K562 (cell line): ENCODE measurements around the gene HUNK. TPM values are rescaled to one million over a fixed set of nuclear protein-coding genes. Genes with fewer than 3 reads are reported as not detected.

Experiments used
- ATAC-seq: fragments of 200-7000 bp; cut with Tn5 transposase; 3 replicates; pipeline ENCODE4 v1.9.1; 2020; ENCODE audit warnings: moderate library complexity
- BruUV-seq: library from RNA; stranded (reverse); fragments of 400-500 nt; replicated peaks from 2 replicates; lab custom pipeline; 2021; lab: Mats Ljungman, UMichigan
- CTCF ChIA-PET: fragments of 300-600 bp; formaldehyde crosslinking; extraction: SDS; loops from one replicate; lab custom pipeline; 2021; ENCODE audit warnings: low intra/inter-chr PET ratio; lab: Yijun Ruan, JAX
- POLR2A ChIA-PET: fragments of 300-600, 350-650 bp; sonication (Branson Sonifier 250); formaldehyde crosslinking; extraction: SDS; loops from one replicate; lab custom pipeline; 2021; ENCODE audit warnings: antibody characterized with exemption, inconsistent platforms; lab: Yijun Ruan, JAX
- DNase-seq, 4 experiments: peaks; one replicate each; pipeline versions ENCODE4 v3.0.0 to v3.0.0-alpha.2; 2011 to 2018; ENCODE audit warnings: low spot score in 3 of 4, mixed read lengths in 3 of 4; ENCODE audit errors: extremely low read depth in 1 of 4
- FAIRE-seq: peaks from 2 replicates; lab custom pipeline; 2011; peaks lifted over from hg19 to GRCh38; lab: Jason Lieb, UNC
- H2AFZ ChIP-seq: 2 replicates; pipeline ENCODE4 v1.6.0; 2011; ENCODE audit warnings: low read depth, low read length, control low read depth, inconsistent platforms
- H3K27ac ChIP-seq: fragments of 200-600 bp; 3 replicates; pipeline ENCODE4 v1.8.0; 2011; ENCODE audit warnings: low read depth, mild to moderate bottlenecking, control low read depth, inconsistent platforms, low read length, moderate library complexity, mixed read lengths; ENCODE audit errors: extremely low read depth
- H3K27me3 ChIP-seq, 2 experiments: fragments of 300-600 bp in 1 of 2; 2 replicates in 1 of 2; 3 replicates in 1 of 2; pipeline versions ENCODE4 v1.6.0 to v1.8.0; 2011; ENCODE audit warnings: inconsistent platforms in 2 of 2, low read length in 2 of 2, mild to moderate bottlenecking in 1 of 2, mixed read lengths in 1 of 2, moderate library complexity in 1 of 2; ENCODE audit not compliant: control insufficient read depth in 2 of 2, insufficient read depth in 2 of 2
- H3K36me3 ChIP-seq: fragments of 300-600 bp; 3 replicates; pipeline ENCODE4 v1.8.0; 2011; ENCODE audit warnings: mild to moderate bottlenecking, low read length, inconsistent platforms; ENCODE audit not compliant: control insufficient read depth, insufficient read depth
- H3K4me1 ChIP-seq, 2 experiments: fragments of 200-600 bp in 1 of 2; replicated peaks in 1 of 2; 2 replicates in 1 of 2; 3 replicates in 1 of 2; pipeline versions ENCODE4 v1.5.1 to v1.8.0; 2011; ENCODE audit warnings: inconsistent platforms in 2 of 2, low read length in 2 of 2, mild to moderate bottlenecking in 1 of 2, mixed read lengths in 1 of 2, moderate library complexity in 1 of 2; ENCODE audit not compliant: control insufficient read depth in 2 of 2, insufficient read depth in 2 of 2
- H3K4me2 ChIP-seq: 2 replicates; pipeline ENCODE4 v1.6.1; 2011; ENCODE audit warnings: low read length, control low read depth, inconsistent platforms, mixed read lengths; ENCODE audit not compliant: insufficient read depth
- H3K4me3 ChIP-seq: fragments of 200-600 bp; sonication (generic), shearing (Covaris generic); 2 replicates; pipeline ENCODE4 v1.5.1; 2016; ENCODE audit warnings: control low read depth, inconsistent platforms
- H3K79me2 ChIP-seq: fragments of 200-600 bp; 3 replicates; pipeline ENCODE4 v1.8.0; 2011; ENCODE audit warnings: low read length, inconsistent platforms; ENCODE audit not compliant: control insufficient read depth, insufficient read depth
- H3K9ac ChIP-seq, 2 experiments: 2 replicates each; pipeline versions ENCODE4 v1.6.0 to v1.6.1; 2011; ENCODE audit warnings: low read depth in 2 of 2, low read length in 2 of 2, control low read depth in 1 of 2, inconsistent platforms in 1 of 2, mild to moderate bottlenecking in 1 of 2, mixed read lengths in 1 of 2; ENCODE audit not compliant: insufficient read depth in 1 of 2
- H3K9me1 ChIP-seq: one replicate; pipeline ENCODE4 v1.6.0; 2011; ENCODE audit warnings: inconsistent platforms, mild to moderate bottlenecking, low read length, moderate library complexity; ENCODE audit not compliant: control insufficient read depth, insufficient read depth
- H3K9me3 ChIP-seq: replicated peaks from 2 replicates; pipeline ENCODE4 v1.5.1; 2011; ENCODE audit warnings: low read depth, low read length, inconsistent platforms; ENCODE audit not compliant: control insufficient read depth, insufficient read depth
- H4K20me1 ChIP-seq: replicated peaks from 2 replicates; pipeline ENCODE4 v1.6.1; 2011; ENCODE audit warnings: low read length, inconsistent platforms, mixed read lengths; ENCODE audit not compliant: control insufficient read depth, insufficient read depth
- ASH1L ChIP-seq: fragments of 450-650 bp; IDR thresholded peaks from 2 replicates; pipeline ENCODE4 v1.6.1; 2018; ENCODE audit warnings: borderline replicate concordance, mild to moderate bottlenecking, low read depth; ENCODE audit not compliant: partially characterized antibody
- CHD2 ChIP-seq: IDR thresholded peaks from 2 replicates; pipeline ENCODE4 v1.6.1; 2011; ENCODE audit warnings: low read depth, low read length
- CHD4 ChIP-seq: fragments of 200-600 bp; sonication (generic); IDR thresholded peaks from 3 replicates; pipeline ENCODE4 v1.6.1; 2012; ENCODE audit warnings: low read depth, mild to moderate bottlenecking, mixed read lengths, low read length, inconsistent platforms; ENCODE audit not compliant: insufficient read depth, insufficient replicate concordance, poor library complexity, severe bottlenecking
- FOXK1 ChIP-seq: sonication (generic); formaldehyde crosslinking; IDR thresholded peaks from 2 replicates; pipeline ENCODE4 v1.8.0; 2022; ENCODE audit warnings: missing genetic modification reagents, mild to moderate bottlenecking, borderline replicate concordance
- JUN ChIP-seq, 2 experiments: sonication (generic) in 1 of 2; formaldehyde crosslinking in 1 of 2; IDR thresholded peaks; 2 replicates each; pipeline versions ENCODE4 v1.6.1 to v1.8.0; 2012 to 2022; ENCODE audit warnings: borderline replicate concordance in 2 of 2, mild to moderate bottlenecking in 2 of 2, improper control_type of control experiment in 1 of 2, low read depth in 1 of 2, low read length in 1 of 2, missing genetic modification reagents in 1 of 2
- NCOA2 ChIP-seq, 2 experiments: fragments of 450-650 bp; IDR thresholded peaks; 2 replicates each; pipeline ENCODE4 v1.6.1; 2018; ENCODE audit warnings: mild to moderate bottlenecking in 2 of 2, moderate library complexity in 1 of 2; ENCODE audit not compliant: partially characterized antibody in 2 of 2
- NFATC3 ChIP-seq: fragments of 450-650 bp; IDR thresholded peaks from 2 replicates; pipeline ENCODE4 v1.6.1; 2017; ENCODE audit warnings: mild to moderate bottlenecking
- PTTG1 ChIP-seq: fragments of 450-650 bp; IDR thresholded peaks from 2 replicates; pipeline ENCODE4 v1.6.1; 2016; ENCODE audit warnings: low read depth, mild to moderate bottlenecking, missing genetic modification characterization, missing compliant biosample characterization
- SMAD1 ChIP-seq: fragments of 150-350 bp; IDR thresholded peaks from 2 replicates; pipeline ENCODE4 v1.6.1; 2014; ENCODE audit warnings: low read length, low read depth; ENCODE audit not compliant: partially characterized antibody
- SRSF3 ChIP-seq: fragments of 200-400 bp; formaldehyde crosslinking; IDR thresholded peaks from 2 replicates; pipeline ENCODE4 v1.6.1; 2016; ENCODE audit warnings: mild to moderate bottlenecking, low read length, moderate library complexity; ENCODE audit not compliant: insufficient read depth
- ZNF121 ChIP-seq: sonication (generic); formaldehyde crosslinking; conservative IDR thresholded peaks from 2 replicates; pipeline ENCODE4 v1.8.0; 2022; ENCODE audit warnings: missing genetic modification reagents
- ZNF184 ChIP-seq: sonication (generic); formaldehyde crosslinking; IDR thresholded peaks from 2 replicates; pipeline ENCODE4 v1.5.0; 2020; ENCODE audit warnings: missing genetic modification reagents
- WGBS: fragments of 100-300 bp; shearing (Covaris generic); methylation state at CpG from one replicate; pipeline ENCODE4 v1.1.6; 2016; ENCODE audit warnings: low coverage, mixed read lengths; ENCODE audit not compliant: insufficient coverage; ENCODE audit errors: missing lambda C conversion rate; 5-methylcytosine and 5-hydroxymethylcytosine counted together
- in situ Hi-C: fragments of 300-500 bp; cut with MboI; formaldehyde crosslinking; loops from 4 replicates; pipeline ENCODE4 v1.15.0; 2018; ENCODE audit warnings: inconsistent platforms, mixed read lengths
- intact Hi-C: fragments of 100-400 bp; cut with micrococcal nuclease; formaldehyde crosslinking; loops from 2 replicates; pipeline ENCODE4 v1.14.2; 2022
- polyA plus RNA-seq, 8 experiments: library from polyadenylated mRNA; depleted of rRNA in 4 of 8; stranded (reverse) in 5 of 8; unstranded in 3 of 8; fragments of >200 nt; fragmentation: Nextera tagmentation in 2 of 8; fragmentation: Illumina TruSeq in 1 of 8; extraction: Ambion mirVana in 2 of 8; extraction: Trizol in 1 of 8; gene quantifications; 2 replicates each; pipeline versions ENCODE4 v1.2.1 to v1.2.3, GENCODE V29; 2011 to 2014; ENCODE audit warnings: inconsistent platforms in 1 of 8, missing spikeins in 1 of 8
- total RNA-seq, 7 experiments: library from RNA; depleted of rRNA in 6 of 7; stranded (reverse); fragments of >200 nt in 6 of 7; fragmentation: Illumina TruSeq in 2 of 7; extraction: Trizol in 2 of 7; gene quantifications; 2 replicates each; pipeline versions ENCODE4 v1.2.1 to v1.2.3, GENCODE V29; 2011 to 2021; ENCODE audit warnings: low replicate concordance in 1 of 7
- TF ChIP-seq, protein P1 (sequence below): fragments of 250-450 bp; sonication (Bioruptor Pico); IDR thresholded peaks from 2 replicates; pipeline ENCODE4 v1.9.0; 2021; ENCODE audit warnings: mild to moderate bottlenecking
- TF ChIP-seq, protein P2 (sequence below): fragments of 450-650 bp; formaldehyde crosslinking; IDR thresholded peaks from 2 replicates; pipeline ENCODE4 v1.4.0; 2020; ENCODE audit warnings: mild to moderate bottlenecking, moderate library complexity
- TF ChIP-seq, protein P3 (sequence below): fragments of 450-650 bp; formaldehyde crosslinking; conservative IDR thresholded peaks from 2 replicates; pipeline ENCODE4 v1.4.0; 2022; ENCODE audit warnings: mild to moderate bottlenecking, missing genetic modification characterization

The HUNK gene
- total and polyA plus RNA-seq, 9 of the 15 experiments (the other 6 are each of a cell fraction or from before 2014, with no cell fraction given) = not detected

DNA sequence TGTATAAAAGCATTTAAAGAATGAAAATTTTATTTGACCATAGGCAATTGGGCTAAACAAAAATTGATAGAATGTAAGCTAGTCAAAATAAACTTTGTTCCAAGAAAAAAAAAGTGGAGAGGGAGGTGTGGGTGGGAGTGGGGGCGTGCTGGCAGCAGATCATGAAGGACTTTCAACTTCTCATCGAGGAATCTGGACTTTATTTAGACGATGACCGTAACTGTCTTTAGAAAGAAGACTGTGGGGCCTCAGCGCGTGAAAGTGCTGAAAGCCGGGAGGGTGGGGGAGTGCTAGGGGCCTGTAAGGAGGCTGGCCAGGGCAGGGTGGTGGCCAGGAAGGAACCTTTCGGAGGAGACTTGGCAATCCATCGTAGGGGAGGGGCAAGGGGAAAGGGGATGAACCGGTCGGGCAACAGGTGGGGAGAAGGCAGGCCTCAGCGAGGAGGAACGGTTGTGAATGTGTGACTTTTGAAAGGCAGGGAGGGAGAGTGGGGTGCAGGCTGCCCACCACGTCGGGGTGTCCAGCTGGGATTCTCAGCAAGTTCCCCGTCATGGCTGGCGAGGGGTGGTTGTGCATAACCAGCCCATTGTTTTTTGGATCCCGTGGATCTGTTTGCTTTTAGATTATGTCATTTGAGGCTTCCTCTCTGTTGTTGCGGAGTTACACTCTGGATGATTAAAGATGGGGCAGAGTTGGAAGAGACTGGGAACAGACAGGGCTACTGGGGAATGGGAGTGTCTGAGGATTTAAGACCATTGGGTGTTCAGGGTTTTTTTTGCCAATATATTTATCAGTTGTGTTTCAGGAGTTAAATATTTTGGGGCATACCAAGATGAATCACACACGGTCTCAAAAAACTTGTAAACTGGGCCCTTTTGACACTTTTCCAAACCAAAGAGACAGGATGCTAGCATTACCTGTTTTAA, 35.5 kb downstream of the HUNK start:
- no peaks in the 10 kb centered on the region for H3K9me1 ChIP-seq
- H3K27me3 ChIP-seq = peaks cover 52 to 69% of the 10 kb centered on the region in 2 experiments
- no peaks in the 10 kb centered on the region for H3K36me3 ChIP-seq
- H3K27ac ChIP-seq = no peak overlapping the region
- BruUV-seq = no TSS peak
- ChIA-PET CTCF (interaction anchor here (0.7 kb wide), 1 partner anchor 618 kb away, joined by 3 read pairs; no protein-coding TSS in a partner anchor), POLR2A (interaction anchor here (0.6 kb wide), 1 partner anchor 33 kb away, joined by 3 read pairs; no protein-coding TSS in a partner anchor)
- ATAC-seq = no peak; the same call in 2 of the 3 replicates
- no peaks in the 10 kb centered on the region for H3K4me1 ChIP-seq
- no peaks in the 10 kb centered on the region for H3K79me2 ChIP-seq
- FAIRE-seq = no peak
- peaks cover 3% of the 10 kb centered on the region; the same call in 1 of the 2 replicates for H4K20me1 ChIP-seq
- H3K9ac ChIP-seq = no peak overlapping the region
- H3K4me3 ChIP-seq = no peak overlapping the region
- 2% methylated on average over 20 of the region's 20 CpGs for WGBS
- no peak overlapping the region for H2AFZ ChIP-seq
- no peak for TF ChIP-seq SRSF3
- no peak for TF ChIP-seq FOXK1 (CRISPR knock-in tag)
- TF ChIP-seq SMAD1 = no peak
- no peak for TF ChIP-seq NCOA2 (IDR thresholded peaks at IDR 0.05; ENCODE audit: partially characterized antibody in 2 of 2)
- TF ChIP-seq ZNF121 (CRISPR knock-in tag) = no peak
- TF ChIP-seq, protein P1, sequence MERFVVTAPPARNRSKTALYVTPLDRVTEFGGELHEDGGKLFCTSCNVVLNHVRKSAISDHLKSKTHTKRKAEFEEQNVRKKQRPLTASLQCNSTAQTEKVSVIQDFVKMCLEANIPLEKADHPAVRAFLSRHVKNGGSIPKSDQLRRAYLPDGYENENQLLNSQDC (CRISPR knock-in tag) = no peak
- TF ChIP-seq, protein P2, sequence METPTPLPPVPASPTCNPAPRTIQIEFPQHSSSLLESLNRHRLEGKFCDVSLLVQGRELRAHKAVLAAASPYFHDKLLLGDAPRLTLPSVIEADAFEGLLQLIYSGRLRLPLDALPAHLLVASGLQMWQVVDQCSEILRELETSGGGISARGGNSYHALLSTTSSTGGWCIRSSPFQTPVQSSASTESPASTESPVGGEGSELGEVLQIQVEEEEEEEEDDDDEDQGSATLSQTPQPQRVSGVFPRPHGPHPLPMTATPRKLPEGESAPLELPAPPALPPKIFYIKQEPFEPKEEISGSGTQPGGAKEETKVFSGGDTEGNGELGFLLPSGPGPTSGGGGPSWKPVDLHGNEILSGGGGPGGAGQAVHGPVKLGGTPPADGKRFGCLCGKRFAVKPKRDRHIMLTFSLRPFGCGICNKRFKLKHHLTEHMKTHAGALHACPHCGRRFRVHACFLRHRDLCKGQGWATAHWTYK (CRISPR knock-in tag) = no peak
- TF ChIP-seq ZNF184 = no peak
- TF ChIP-seq CHD4 = no peak
- TF ChIP-seq, protein P3, sequence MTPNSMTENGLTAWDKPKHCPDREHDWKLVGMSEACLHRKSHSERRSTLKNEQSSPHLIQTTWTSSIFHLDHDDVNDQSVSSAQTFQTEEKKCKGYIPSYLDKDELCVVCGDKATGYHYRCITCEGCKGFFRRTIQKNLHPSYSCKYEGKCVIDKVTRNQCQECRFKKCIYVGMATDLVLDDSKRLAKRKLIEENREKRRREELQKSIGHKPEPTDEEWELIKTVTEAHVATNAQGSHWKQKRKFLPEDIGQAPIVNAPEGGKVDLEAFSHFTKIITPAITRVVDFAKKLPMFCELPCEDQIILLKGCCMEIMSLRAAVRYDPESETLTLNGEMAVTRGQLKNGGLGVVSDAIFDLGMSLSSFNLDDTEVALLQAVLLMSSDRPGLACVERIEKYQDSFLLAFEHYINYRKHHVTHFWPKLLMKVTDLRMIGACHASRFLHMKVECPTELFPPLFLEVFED (CRISPR knock-in tag) = no peak
- no peak for TF ChIP-seq ASH1L
- TF ChIP-seq JUN (IDR thresholded peaks at IDR 0.05; ENCODE audit: borderline replicate concordance, low read depth, low read length) = no peak
- no peak for TF ChIP-seq JUN (CRISPR knock-in tag; IDR thresholded peaks at IDR 0.05; ENCODE audit: borderline replicate concordance)
- no peak for TF ChIP-seq CHD2
- TF ChIP-seq PTTG1 (tag) = no peak
- no peak for TF ChIP-seq NFATC3
- intact Hi-C loops (loop anchor here (10.0 kb wide), 1 partner anchor 56 kb away; no protein-coding TSS in a partner anchor), in situ Hi-C loops (no loop called here)
- H3K9me3 ChIP-seq = no peaks in the 10 kb centered on the region
- no peak for DNase-seq
- H3K4me2 ChIP-seq = no peak overlapping the region
